HepG2 (cell line): ENCODE data around the gene KCNMB4. TPM values are rescaled to one million over a fixed set of nuclear protein-coding genes. Genes with fewer than 3 reads are reported as not detected.

Experiments
- AGO2 ChIP-seq: fragments of 200-400 bp; formaldehyde crosslinking; optimal IDR thresholded peaks from 2 replicates; pipeline ENCODE3; 2017; ENCODE audit warnings: mild to moderate bottlenecking, low read depth, low read length, moderate library complexity
- AHR ChIP-seq: IDR thresholded peaks from 2 replicates; pipeline ENCODE4 v1.6.1; 2018; ENCODE audit warnings: missing genetic modification reagents, missing compliant biosample characterization
- DNMT3B ChIP-seq: conservative IDR thresholded peaks from 2 replicates; pipeline ENCODE4 v1.6.1; 2016; ENCODE audit warnings: missing biosample characterization, control low read depth
- HES4 ChIP-seq: sonication (generic); formaldehyde crosslinking; IDR thresholded peaks from 2 replicates; pipeline ENCODE4 v1.9.0; 2021; ENCODE audit warnings: mild to moderate bottlenecking, missing genetic modification reagents, borderline replicate concordance
- KIAA2018 ChIP-seq: sonication (generic); formaldehyde crosslinking; IDR thresholded peaks from 2 replicates; pipeline ENCODE4 v1.5.0; 2020; ENCODE audit warnings: mild to moderate bottlenecking, missing genetic modification reagents, borderline replicate concordance
- MAF1 ChIP-seq: sonication (generic); formaldehyde crosslinking; IDR thresholded peaks from 2 replicates; pipeline ENCODE4 v1.5.0; 2020; ENCODE audit warnings: missing genetic modification reagents, borderline replicate concordance
- MAFF ChIP-seq: IDR thresholded peaks from 2 replicates; pipeline ENCODE4 v1.6.1; 2011; ENCODE audit warnings: low read depth, low read length, improper control_type of control experiment
- MED13 ChIP-seq: sonication (generic); formaldehyde crosslinking; IDR thresholded peaks from 2 replicates; pipeline ENCODE4 v1.5.0; 2020; ENCODE audit warnings: missing genetic modification reagents
- MTA1 ChIP-seq: sonication (generic); formaldehyde crosslinking; IDR thresholded peaks from 2 replicates; pipeline ENCODE4 v1.4.0; 2020; ENCODE audit warnings: missing genetic modification reagents, mild to moderate bottlenecking, borderline replicate concordance
- MXD1 ChIP-seq: sonication (generic); formaldehyde crosslinking; IDR thresholded peaks from 2 replicates; pipeline ENCODE4 v1.4.0; 2020; ENCODE audit warnings: mild to moderate bottlenecking, missing genetic modification reagents
- NRL ChIP-seq: sonication (generic); formaldehyde crosslinking; IDR thresholded peaks from 2 replicates; pipeline ENCODE4 v1.5.0; 2020; ENCODE audit warnings: missing genetic modification reagents, mild to moderate bottlenecking, moderate library complexity, borderline replicate concordance
- PATZ1 ChIP-seq: sonication (generic); formaldehyde crosslinking; IDR thresholded peaks from 2 replicates; pipeline ENCODE4 v1.4.0; 2020; ENCODE audit warnings: missing genetic modification reagents
- PITX1 ChIP-seq: sonication (generic); formaldehyde crosslinking; IDR thresholded peaks from 2 replicates; pipeline ENCODE4 v1.5.1; 2020; ENCODE audit warnings: mild to moderate bottlenecking, missing genetic modification reagents
- SALL1 ChIP-seq: sonication (generic); formaldehyde crosslinking; IDR thresholded peaks from 2 replicates; pipeline ENCODE4 v1.8.0; 2022; ENCODE audit warnings: mild to moderate bottlenecking, missing genetic modification reagents
- SIN3A ChIP-seq: IDR thresholded peaks from 2 replicates; pipeline ENCODE4 v1.6.1; 2011; ENCODE audit warnings: low read depth, mild to moderate bottlenecking, control low read depth, low read length, borderline replicate concordance
- ZBTB7B ChIP-seq: sonication (generic); formaldehyde crosslinking; IDR thresholded peaks from 2 replicates; pipeline ENCODE4 v1.4.0; 2020; ENCODE audit warnings: missing genetic modification reagents
- ZNF138 ChIP-seq: sonication (generic); formaldehyde crosslinking; IDR thresholded peaks from 2 replicates; pipeline ENCODE4 v1.5.0; 2020; ENCODE audit warnings: mild to moderate bottlenecking, low read depth, missing genetic modification reagents
- ZNF766 ChIP-seq: sonication (generic); formaldehyde crosslinking; IDR thresholded peaks from 2 replicates; pipeline ENCODE4 v1.5.0; 2020; ENCODE audit warnings: missing genetic modification reagents, borderline replicate concordance
- ZNF768 ChIP-seq: sonication (generic); formaldehyde crosslinking; IDR thresholded peaks from 2 replicates; pipeline ENCODE4 v1.4.0; 2020; ENCODE audit warnings: missing genetic modification reagents
- polyA plus RNA-seq, 8 experiments: library from polyadenylated mRNA; depleted of rRNA in 3 of 8; stranded (reverse) in 7 of 8; unstranded in 1 of 8; fragments of >200 nt; fragmentation: Illumina TruSeq in 4 of 8; extraction: Trizol in 4 of 8; gene quantifications; 2 replicates each; pipeline versions ENCODE4 v1.2.1 to v1.2.3, GENCODE V29; 2011 to 2016; ENCODE audit warnings: low read depth in 4 of 8, missing spikeins in 1 of 8, mixed read lengths in 1 of 8; ENCODE audit not compliant: insufficient read depth in 1 of 8
- total RNA-seq, 5 experiments: library from RNA; depleted of rRNA; stranded (reverse); fragments of >200 nt; fragmentation: Illumina TruSeq; extraction: Trizol; gene quantifications; 2 replicates each; pipeline ENCODE4 v1.2.3, GENCODE V29; 2016; ENCODE audit warnings: low read depth in 1 of 5

The KCNMB4 gene
- total and polyA plus RNA-seq, 2 of the 13 experiments (the other 11 are each of a cell fraction or from before 2014, with no cell fraction given): 0.67 to 0.84 TPM

GRCh38 chr12:70366581-70367257, 629 bp downstream of the KCNMB4 start (continued):
- TF ChIP-seq KIAA2018 (CRISPR knock-in tag) (no peak), ZNF138 (CRISPR knock-in tag) (no peak), MAFF (no peak), PITX1 (CRISPR knock-in tag) (0 out of 2 replicates have a peak, but pooled peaks have one; percentile 23), ZNF766 (CRISPR knock-in tag) (no peak), MTA1 (CRISPR knock-in tag) (no peak; the same call in 1 of the 2 replicates), ZBTB7B (CRISPR knock-in tag) (0 out of 2 replicates have a peak, but pooled peaks have one; percentile 19), AGO2 (peak; percentile 39), MED13 (CRISPR knock-in tag) (no peak), AHR (CRISPR knock-in tag) (peak; percentile 49; the same call in 1 of the 2 replicates), NRL (CRISPR knock-in tag) (0 out of 2 replicates have a peak, but pooled peaks have one; percentile 52), MXD1 (CRISPR knock-in tag) (0 out of 2 replicates have a peak, but pooled peaks have one; percentile 30), MAF1 (no peak), ZNF768 (CRISPR knock-in tag) (peak; percentile 9; the same call in 1 of the 2 replicates), PATZ1 (CRISPR knock-in tag) (0 out of 2 replicates have a peak, but pooled peaks have one; percentile 15), SALL1 (CRISPR knock-in tag) (peak; percentile 41; the same call in 1 of the 2 replicates), HES4 (CRISPR knock-in tag) (0 out of 2 replicates have a peak, but pooled peaks have one; percentile 58), SIN3A (peak; percentile 13; the same call in 1 of the 2 replicates), DNMT3B (no peak)
